ENCODE results near the gene TPM4. TPM values are rescaled to one million over a fixed set of nuclear protein-coding genes. Genes with fewer than 3 reads are reported as not detected.
A peak's percentile ranks its signal among the peaks of the same experiment; 100 is the strongest.

TPM4 gene
- total RNA-seq, 2 experiments from 2014 or later: 182 to 185 TPM

GRCh38 chr19:16113727-16114126 is 37.4 kb downstream of the TPM4 start:
- Mint-ChIP-seq H3K4me3 (peak overlapping the region; percentile 71), H3K9me3 (no peaks in the 10 kb centered on the region), H3K36me3 (ENCODE audit: low read depth) (peaks cover 48% of the 10 kb centered on the region), H3K4me1 (ENCODE audit: low read depth) (peaks cover 63% of the 10 kb centered on the region), H3K27ac (peak overlapping the region; percentile 96), H3K27me3 (no peaks in the 10 kb centered on the region)
- ATAC-seq (ENCODE audit: poor library complexity): no peak
- no peaks in the 10 kb centered on the region for H3K9me3 ChIP-seq (ENCODE audit: control insufficient read depth in 1 of 2, insufficient read depth in 1 of 2, low read length in 2 of 2)
- H3K27ac ChIP-seq (ENCODE audit: low read depth in 1 of 2, low read length in 2 of 2): no peak overlapping the region
- H3K4me1 ChIP-seq (ENCODE audit: insufficient read depth, low read length): peaks cover 72% of the 10 kb centered on the region
- ChIA-PET CTCF (interaction anchor here (2.1 kb wide), 1 partner anchor 51 kb away, joined by 8 read pairs; no protein-coding TSS in a partner anchor), POLR2A (no interaction called here)
- H3K4me3 ChIP-seq (ENCODE audit: low read length): no peak overlapping the region
- H3K36me3 ChIP-seq (ENCODE audit: insufficient read depth, low read length): peaks cover 37% of the 10 kb centered on the region
- intact Hi-C loops (cut with DNase I, micrococcal nuclease): loop anchor here in 1 of 2 experiments (5.0 kb wide), 1 partner anchor 39 kb away; no protein-coding TSS in a partner anchor
- TF ChIP-seq CTCF (IDR thresholded peaks at IDR 0.05): no peak
- no peaks in the 10 kb centered on the region for H3K27me3 ChIP-seq (ENCODE audit: control insufficient read depth in 1 of 2, insufficient read depth in 2 of 2, low read length in 2 of 2)
- DNase-seq: peak in 1 of 14 experiments; percentile 11

GRCh38 chr19:16115301-16116039 is 39.2 kb downstream of the TPM4 start:
- POLR2A ChIA-PET: interaction anchor here (1.0 to 1.1 kb wide), 2 partner anchors 45 to 209 kb away, joined by 3 to 4 read pairs; partner anchors contain the start of gene KLF2
- peaks cover 48% of the 10 kb centered on the region for H3K36me3 ChIP-seq (ENCODE audit: insufficient read depth, low read length)
- CTCF ChIA-PET: interaction anchor here (0.9 kb wide), 1 partner anchor 29 kb away, joined by 3 read pairs; no protein-coding TSS in a partner anchor

GRCh38 chr19:16116067-16116466 is 39.8 kb downstream of the TPM4 start:
- DNase-seq (no peak), ATAC-seq (ENCODE audit: poor library complexity) (no peak)
- no peaks in the 10 kb centered on the region for H3K27me3 ChIP-seq (ENCODE audit: control insufficient read depth in 1 of 2, insufficient read depth in 2 of 2, low read length in 2 of 2)
- no peaks in the 10 kb centered on the region for H3K9me3 ChIP-seq (ENCODE audit: control insufficient read depth in 1 of 2, insufficient read depth in 1 of 2, low read length in 2 of 2)
- POLR2A ChIA-PET: interaction anchor here (1.0 kb wide), 1 partner anchor 45 kb away, joined by 3 read pairs; no protein-coding TSS in a partner anchor
- peaks cover 73% of the 10 kb centered on the region for H3K4me1 Mint-ChIP-seq (ENCODE audit: low read depth)
- intact Hi-C loops (cut with DNase I, micrococcal nuclease): no loop called here
- peaks cover 66% of the 10 kb centered on the region for H3K36me3 Mint-ChIP-seq (ENCODE audit: low read depth)
- peaks cover 53% of the 10 kb centered on the region for H3K36me3 ChIP-seq (ENCODE audit: insufficient read depth, low read length)
- peak overlapping the region in 1 of 2 donors; percentile 8 for H3K27ac ChIP-seq (ENCODE audit: low read depth in 1 of 2, low read length in 2 of 2)
- H3K4me3 Mint-ChIP-seq: peak overlapping the region; percentile 8
- CTCF ChIA-PET: interaction anchor here (0.9 kb wide), 1 partner anchor 29 kb away, joined by 3 read pairs; no protein-coding TSS in a partner anchor
- H3K4me3 ChIP-seq (ENCODE audit: low read length): no peak overlapping the region
- H3K27me3 Mint-ChIP-seq: no peaks in the 10 kb centered on the region
- no peaks in the 10 kb centered on the region for H3K9me3 Mint-ChIP-seq
- TF ChIP-seq CTCF (IDR thresholded peaks at IDR 0.05): no peak
- H3K4me1 ChIP-seq (ENCODE audit: insufficient read depth, low read length): peaks cover 83% of the 10 kb centered on the region
- H3K27ac Mint-ChIP-seq: peak overlapping the region; percentile 21

More at GRCh38 chr19:16115301-16116039, 39.2 kb downstream of the TPM4 start:
- ATAC-seq (ENCODE audit: poor library complexity) (no peak), DNase-seq (no peak)
- Mint-ChIP-seq H3K27ac (peak overlapping the region; percentile 21), H3K4me3 (peak overlapping the region; percentile 20), H3K4me1 (ENCODE audit: low read depth) (peaks cover 75% of the 10 kb centered on the region), H3K36me3 (ENCODE audit: low read depth) (peaks cover 62% of the 10 kb centered on the region), H3K27me3 (no peaks in the 10 kb centered on the region), H3K9me3 (no peaks in the 10 kb centered on the region)
- TF ChIP-seq CTCF (IDR thresholded peaks at IDR 0.05): no peak
- Histone ChIP-seq H3K27ac (ENCODE audit: low read depth in 1 of 2, low read length in 2 of 2) (peak overlapping the region in 1 of 2 donors; percentile 8), H3K27me3 (ENCODE audit: control insufficient read depth in 1 of 2, insufficient read depth in 2 of 2, low read length in 2 of 2) (no peaks in the 10 kb centered on the region), H3K9me3 (ENCODE audit: control insufficient read depth in 1 of 2, insufficient read depth in 1 of 2, low read length in 2 of 2) (no peaks in the 10 kb centered on the region), H3K4me1 (ENCODE audit: insufficient read depth, low read length) (peaks cover 88% of the 10 kb centered on the region), H3K4me3 (ENCODE audit: low read length) (no peak overlapping the region)
- intact Hi-C loops (cut with DNase I, micrococcal nuclease): no loop called here

Measured in CD4-positive, alpha-beta T cell (primary cell).